GM19467 (cell line): ENCODE measurements around the gene POLR2L.

Experiments
- ATAC-seq: cut with Tn5 transposase; IDR thresholded peaks from one replicate; pipeline ENCODE4 v1.9.1; 2021; ENCODE audit warnings: mild to moderate bottlenecking, moderate library complexity; ENCODE audit not compliant: unreplicated experiment

Gene POLR2L

DNA sequence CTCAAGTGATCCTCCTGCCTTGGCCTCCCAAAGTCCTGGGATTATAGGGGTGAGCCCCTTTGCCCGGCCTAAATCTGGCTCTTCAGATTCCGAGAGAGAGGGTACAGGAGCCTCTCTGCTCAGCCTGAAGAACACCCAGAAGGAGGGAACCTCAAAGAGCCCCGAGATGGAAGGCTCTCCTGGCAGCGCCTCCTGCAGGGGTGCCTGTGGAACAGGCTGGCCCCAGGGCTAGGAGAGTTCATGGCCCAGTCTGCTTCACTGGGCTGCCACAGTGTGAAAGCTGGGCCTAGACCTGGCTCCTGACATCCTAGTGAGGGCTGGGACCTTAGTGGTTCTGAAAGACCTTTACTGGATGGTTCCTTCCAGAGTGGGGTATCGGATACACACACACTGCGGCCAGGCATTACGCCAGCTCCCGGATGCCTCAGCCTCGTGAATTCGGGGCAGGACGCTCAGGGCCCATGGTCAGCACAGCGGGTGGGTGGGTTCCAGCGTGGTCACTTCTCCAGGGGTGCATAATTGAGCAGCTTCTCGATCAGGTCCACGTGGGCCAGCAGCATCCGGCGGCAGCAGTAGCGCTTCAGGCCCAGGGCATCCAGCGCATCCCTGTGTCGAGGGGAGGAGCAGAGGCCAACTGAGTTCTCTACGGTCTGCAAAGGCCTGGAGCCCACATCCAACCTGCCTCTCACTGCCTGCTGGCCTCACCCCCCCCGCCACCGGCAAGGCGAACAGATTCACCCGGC, 2.3 kb downstream of the POLR2L start:
- no peak for ATAC-seq

DNA sequence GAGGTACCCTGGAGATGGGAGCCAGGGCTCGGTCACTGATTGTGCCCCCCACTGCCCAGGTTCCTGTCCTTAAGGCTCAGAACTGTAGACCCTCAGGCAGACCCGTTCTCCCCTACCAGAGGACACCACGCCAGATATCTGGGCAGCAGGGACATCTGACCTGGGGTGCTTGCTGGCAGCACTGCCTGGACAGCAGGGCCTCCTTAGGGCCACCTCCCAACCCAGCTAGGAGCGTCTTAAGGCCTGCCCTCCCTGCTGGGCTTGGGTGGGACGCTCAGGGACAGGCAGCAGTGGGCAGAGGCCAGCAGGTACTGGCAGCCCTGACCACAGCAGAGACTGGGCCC, 3.1 kb downstream of the POLR2L start:
- ATAC-seq: no peak

DNA sequence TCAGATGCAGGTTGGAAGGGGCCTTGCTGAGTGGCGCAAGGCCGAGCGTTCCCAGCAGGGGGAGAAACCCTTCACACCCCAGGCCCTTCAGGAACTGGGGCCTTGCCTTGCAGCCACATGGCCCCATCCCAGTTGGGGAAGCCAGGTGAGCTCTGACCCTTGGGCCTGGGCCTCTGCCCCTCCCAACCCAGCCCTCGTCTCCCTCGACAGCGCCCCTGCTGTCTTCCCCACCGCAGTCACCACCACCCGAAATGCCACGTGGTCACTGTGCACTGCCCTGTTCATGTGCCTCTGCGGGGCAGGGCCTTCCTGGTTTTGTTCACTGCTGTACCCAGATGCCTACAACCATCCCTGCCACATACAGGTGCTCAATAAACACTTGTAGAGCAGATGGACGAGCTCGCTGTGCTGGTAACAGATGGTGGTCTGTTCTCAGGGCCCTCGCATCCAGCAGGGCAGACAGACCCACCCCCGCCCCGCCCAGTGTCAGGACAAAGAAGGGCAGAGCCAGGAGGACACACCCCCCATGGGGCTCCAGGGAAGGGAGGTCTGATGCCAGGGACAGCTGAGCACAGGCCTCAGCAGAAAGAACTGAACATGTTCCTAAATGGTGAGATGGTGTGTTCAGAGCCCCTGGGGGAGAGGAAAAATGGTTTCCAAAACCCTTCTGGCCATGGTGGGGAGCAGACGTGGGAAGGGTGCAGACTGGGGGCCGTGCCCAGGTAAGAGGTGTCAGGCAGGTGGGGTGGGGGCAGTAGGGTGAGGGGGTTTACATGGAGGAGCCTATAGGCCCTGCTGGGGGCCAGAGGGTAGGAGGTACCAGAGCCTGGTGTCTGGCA, 3.7 kb downstream of the POLR2L start:
- no peak for ATAC-seq

DNA sequence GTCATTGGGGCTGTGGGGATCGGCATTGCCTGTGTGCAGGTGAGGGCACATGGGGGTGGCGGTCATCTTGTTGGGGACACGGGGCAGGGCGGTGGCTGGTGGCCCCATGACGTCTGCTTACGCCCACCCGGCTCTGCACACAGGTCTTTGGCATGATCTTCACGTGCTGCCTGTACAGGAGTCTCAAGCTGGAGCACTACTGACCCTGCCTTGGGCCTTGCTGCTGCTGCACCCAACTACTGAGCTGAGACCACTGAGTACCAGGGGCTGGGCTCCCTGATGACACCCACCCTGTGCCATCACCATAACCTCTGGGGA, 4.4 kb downstream of the POLR2L start:
- no peak for ATAC-seq

DNA sequence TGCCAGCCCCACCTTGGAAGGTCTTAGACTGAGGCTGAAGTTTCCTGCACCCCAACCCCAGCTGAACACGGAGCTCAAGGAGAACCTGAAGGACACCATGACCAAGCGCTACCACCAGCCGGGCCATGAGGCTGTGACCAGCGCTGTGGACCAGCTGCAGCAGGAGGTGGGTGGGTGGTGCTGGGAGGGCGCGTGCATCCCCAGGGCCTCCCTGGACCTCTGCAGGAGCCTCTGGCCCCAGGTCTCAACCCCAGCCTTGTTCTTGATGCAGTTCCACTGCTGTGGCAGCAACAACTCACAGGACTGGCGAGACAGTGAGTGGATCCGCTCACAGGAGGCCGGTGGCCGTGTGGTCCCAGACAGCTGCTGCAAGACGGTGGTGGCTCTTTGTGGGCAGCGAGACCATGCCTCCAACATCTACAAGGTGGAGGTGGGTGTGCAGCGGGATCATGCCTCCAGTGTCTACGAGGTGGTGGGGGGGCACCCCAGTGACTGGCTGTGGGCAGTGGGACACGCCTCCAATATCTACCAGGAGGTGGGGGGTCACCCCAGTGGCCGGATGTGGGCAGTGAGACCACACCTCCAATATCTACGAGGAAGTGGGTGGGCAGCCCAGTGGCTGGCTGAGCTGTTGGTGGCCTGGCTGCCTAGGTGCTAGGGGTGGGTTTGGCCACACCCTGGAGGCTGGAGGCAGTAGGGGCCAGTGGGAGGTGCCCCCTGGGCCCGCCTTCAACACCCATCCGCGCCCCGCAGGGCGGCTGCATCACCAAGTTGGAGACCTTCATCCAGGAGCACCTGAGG, 4.9 kb downstream of the POLR2L start:
- no peak for ATAC-seq

DNA sequence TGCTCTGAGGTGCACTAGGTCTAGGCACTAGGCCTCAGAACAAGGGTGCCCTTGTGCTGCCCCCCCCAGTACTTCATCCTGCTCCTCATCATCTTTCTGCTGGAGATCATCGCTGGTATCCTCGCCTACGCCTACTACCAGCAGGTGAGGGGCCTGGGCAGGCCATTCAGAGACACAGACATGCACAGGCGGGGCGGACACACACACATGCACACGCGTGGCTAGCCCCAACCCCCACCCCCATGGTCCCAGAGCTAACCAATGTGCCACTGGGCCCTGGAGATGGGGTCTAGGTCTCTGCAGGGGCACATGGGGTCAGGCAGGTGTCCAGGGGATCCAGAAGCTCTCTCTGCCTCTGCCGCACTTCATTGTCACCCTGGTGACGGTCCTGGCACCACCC, 5.6 kb downstream of the POLR2L start:
- no peak for ATAC-seq

DNA sequence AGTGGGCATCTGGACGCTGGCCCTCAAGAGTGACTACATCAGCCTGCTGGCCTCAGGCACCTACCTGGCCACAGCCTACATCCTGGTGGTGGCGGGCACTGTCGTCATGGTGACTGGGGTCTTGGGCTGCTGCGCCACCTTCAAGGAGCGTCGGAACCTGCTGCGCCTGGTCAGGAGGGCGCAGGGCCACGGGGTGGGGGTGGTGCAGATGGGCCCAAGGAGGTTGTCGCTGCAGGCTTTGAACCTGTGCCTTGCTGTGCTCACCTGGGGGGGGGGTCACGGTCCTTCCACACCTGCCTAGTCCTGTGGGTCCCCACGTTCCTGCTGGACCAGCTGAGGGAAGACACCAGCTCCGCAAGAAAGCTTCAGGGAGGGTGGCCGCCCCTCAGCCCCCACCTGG, 6.1 kb downstream of the POLR2L start:
- no peak for ATAC-seq

DNA sequence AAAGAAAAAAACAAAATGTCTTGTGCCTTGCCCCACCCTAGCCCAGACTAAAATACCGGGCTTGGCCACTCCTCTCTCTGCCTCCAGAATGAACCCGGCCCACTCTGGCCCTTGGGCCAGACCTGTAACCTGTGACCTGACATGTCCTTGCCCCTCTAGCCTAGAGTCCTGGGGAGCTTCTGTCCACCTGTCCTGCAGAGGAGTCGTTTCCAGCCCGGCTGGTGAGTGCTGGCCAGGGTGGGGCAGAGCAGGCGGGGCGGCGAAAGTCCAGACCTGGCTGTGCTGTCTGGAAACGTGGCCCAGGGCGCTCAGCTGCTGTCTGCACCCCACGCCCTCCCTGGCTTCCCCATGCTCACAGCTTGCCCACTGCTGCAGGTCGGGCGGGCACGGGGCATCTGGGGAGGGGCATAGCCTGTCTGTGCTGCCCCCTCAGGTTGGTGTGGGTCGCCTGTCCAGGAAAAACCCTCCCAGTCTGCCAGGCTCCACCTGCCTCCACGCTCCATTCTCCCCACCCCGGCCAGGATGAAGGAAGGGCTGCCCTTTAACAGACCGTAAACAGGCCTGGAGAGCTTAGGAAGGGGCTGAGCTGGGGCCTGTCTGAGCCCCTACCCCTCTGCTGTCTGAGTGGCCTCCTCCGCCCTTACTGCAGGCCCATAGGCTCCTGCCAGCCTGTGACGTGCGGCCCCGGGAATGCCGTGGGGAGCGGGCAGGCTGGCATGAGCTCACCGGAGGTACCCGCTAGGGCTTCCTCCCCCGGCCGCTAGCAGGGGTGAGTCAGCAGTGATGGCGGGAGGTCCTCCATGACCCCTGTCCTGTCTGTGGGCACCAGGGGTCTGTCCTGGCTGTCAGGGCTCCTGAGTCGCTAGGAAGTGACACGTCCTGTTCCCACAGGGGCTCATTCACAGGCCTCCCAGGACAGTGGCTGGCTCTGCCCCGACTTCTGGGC, 7.7 kb downstream of the POLR2L start:
- ATAC-seq: no peak

DNA sequence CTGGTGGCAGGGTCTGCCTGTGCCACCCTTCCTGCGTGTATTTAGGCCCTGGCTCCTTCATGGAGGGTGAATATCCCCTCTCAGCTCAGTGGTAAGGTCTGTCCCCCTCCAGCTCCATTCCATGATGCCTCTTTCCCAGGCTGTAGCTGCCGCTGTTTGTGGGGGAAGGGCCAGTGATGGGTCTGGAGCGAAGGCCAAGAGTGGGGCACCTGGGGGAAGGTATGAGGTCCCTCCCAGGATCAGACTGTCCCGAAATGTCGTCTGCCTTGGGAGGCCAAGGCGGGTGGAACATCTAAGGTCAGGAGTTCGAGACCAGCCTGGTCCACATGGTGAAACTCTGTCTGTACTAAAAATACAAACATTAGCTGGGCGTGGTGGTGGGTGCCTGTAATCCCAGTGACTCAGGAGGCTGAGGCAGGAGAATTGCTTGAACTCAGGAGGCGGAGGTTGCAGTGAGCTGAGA, 8.4 kb downstream of the POLR2L start:
- ATAC-seq: no peak

DNA sequence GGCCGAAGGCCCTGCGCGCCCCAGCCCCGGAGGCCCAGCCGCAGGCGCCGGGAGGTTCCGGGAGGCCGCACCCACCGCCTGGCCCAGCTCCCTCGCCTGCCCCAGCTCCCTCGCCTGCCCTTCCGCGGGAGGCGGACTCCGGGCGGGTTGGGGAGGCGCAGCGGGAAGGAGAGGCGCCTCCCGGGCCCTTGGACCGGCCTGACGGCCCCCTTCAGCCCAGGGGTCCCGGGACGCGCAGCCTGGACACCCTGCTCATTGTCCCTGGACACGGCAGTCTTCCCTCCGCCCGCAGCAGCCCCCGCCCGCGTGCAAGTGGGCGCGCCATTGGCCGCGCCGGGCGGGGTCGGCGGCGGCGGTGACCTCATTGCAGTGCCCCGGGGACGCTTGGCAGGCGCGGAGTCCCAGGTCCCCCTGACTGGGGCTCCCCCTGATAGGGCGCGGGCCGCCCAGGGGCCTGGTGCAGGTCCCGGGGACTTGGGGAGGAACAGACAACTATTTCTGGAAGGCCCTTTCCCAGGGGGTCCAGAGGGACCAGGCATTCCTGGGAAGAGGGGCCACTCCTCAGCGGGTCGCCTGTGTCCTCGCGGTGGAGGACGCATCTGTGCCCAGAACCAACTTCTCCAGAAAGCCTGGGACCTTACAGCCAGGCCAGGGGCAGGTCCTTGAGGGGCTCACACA, 9.1 kb downstream of the POLR2L start:
- no peak for ATAC-seq

DNA sequence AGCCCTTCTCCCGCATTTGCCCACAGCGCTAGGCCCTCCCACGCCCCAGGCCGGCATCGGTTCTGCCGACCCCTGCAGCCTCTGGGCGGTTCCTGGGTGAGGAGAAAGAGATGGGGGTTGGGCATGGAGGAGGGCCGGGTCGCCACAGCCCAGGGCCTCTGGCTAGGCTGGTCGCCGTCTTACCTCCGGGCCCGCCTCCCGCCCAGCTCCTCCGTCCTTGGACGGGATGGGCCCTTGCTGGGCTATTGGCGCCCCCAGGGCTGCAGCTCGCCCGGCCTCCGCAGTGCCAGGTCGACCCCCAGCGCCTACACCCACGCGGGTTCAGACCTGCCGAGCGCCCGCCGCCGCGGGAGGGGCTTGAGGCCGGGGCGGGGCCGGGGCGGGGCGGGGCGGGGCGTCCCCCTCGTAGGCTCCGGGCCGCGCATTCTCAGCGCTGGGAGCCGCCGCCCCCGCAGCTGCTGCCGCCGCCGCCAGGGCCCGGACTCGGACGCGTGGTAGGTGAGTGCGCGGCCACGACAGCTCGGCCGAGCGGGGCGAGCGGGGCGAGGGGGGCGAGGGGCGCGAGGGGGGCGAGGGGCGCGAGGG, 9.7 kb downstream of the POLR2L start, which contains the start of gene CD151:
Gene CD151, plus strand, starts transcription at position 424 of the 585 bp plus-strand sequence. CDS start 3,118 bp downstream, outside the sequence.
- ATAC-seq: no peak

DNA sequence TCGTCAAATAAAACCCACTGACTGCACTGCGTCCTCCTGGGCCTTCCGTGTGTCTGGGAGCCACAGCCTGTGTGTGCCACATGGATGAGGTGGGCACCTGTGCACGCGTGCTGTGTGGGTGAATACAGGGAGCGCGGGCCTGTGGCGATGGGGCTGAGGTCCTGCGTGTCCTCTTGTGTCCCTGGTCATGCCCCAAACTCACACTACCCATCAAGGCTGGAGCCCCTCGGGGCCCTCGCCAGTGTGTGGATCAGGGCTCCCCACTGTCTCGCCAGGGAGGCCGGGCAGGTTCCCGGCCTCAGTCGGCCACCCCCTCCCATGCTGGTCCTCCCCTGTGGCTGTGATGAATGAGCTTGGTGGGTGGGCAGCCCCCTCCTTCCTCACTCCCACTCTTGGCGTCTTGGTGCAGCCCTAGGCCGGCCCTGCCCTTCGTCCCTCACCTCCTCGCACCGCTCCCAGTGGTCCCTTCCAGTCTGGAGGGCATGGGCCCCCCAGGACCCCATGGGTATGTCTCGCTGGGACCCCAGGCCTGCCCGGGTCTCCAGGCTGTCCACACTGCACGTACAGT, 10.3 kb downstream of the POLR2L start:
- ATAC-seq: no peak

DNA sequence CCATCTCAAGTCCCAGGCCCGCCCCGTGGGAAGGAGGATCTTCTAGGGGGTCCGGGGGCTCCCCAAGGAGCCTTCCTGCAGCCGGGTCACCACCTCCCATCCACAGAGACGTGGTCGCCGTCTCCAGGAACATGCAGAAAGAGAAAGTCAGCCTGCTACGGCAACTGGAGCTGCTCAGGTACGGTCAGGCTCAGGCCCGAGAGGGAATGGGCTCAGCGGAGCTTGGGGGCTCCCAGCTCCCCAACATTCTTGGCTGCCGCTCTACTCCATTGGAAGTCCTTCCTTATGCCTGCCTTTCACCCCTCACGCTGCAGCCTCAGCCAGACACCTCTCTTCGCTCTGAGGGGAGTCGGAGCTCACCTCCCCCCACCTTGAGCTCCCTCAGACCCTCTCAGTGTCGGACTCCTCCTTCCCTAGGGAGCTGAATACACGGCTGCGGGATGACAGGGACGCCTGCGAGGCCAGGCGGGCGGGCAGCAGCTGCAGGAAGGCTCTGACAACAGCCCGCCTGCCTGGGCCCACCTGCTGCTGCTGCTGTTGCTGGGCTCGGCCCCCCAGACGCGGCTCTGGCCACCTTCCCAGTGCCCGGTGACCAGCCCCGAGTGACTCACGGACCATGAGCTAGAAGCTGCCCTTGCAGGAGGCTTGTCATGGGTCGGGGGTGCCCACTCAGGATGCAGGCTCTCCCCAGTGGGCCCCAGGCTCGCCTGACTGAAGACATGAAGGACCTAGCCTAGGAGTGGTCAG, 11.0 kb downstream of the POLR2L start:
- ATAC-seq: no peak

DNA sequence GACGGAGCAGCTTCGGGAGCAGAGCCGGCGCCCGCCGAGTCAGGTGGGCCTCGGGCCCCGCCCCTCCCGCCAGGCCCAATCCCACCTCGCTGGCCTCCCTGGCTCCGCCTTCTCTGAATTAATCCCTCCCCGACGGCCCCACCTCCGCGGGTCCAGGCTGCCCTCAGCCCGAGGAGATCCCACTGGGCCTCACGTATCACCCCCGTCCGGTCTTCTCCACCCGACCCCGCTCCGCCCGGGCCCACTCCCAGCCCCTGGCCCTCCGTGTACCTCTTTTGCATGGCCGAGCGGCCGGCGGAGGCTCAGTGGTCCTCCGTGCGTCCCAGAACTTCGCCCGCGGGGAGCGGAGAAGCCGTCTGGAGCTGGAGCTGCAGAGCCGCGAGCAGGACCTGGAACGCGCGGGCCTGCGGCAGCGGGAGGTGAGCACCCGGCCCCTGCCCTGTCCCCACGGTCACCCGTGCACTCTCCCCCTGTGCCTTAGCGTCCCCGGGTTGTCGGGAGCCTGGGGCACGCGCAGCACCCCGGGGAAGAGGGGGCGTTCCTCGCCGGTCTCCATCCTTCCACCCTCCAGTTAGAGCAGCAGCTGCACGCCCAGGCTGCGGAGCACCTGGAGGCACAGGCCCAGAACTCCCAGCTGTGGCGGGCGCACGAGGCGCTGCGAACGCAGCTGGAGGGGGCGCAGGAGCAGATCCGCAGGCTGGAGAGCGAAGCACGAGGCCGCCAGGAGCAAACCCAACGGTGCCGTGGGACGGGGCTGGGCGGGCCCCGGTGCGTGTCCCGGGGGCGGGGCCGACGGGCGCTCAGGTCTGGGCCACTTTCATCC, 11.8 kb downstream of the POLR2L start:
- ATAC-seq: no peak

DNA sequence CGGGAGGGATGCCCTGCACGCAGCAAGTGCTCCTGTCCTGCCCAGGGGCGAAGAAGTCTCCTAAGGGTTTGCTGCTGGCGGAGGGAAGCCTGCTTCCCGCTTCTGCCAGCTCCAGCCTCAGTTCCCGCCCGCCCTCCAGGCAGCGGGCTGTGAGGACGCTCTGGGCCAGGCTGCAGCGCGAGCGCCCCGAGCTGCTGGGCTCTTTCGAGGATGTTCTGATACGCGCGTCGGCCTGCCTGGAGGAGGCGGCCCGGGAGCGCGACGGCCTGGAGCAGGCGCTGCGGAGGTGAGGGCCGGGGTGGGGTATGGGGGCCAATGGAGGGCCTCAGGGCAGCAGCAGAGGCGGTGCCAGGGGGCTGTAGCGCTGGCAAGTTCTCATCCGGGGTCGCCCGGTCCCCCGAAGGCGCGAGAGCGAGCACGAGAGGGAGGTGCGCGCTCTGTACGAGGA, 12.5 kb downstream of the POLR2L start:
- ATAC-seq: no peak

DNA sequence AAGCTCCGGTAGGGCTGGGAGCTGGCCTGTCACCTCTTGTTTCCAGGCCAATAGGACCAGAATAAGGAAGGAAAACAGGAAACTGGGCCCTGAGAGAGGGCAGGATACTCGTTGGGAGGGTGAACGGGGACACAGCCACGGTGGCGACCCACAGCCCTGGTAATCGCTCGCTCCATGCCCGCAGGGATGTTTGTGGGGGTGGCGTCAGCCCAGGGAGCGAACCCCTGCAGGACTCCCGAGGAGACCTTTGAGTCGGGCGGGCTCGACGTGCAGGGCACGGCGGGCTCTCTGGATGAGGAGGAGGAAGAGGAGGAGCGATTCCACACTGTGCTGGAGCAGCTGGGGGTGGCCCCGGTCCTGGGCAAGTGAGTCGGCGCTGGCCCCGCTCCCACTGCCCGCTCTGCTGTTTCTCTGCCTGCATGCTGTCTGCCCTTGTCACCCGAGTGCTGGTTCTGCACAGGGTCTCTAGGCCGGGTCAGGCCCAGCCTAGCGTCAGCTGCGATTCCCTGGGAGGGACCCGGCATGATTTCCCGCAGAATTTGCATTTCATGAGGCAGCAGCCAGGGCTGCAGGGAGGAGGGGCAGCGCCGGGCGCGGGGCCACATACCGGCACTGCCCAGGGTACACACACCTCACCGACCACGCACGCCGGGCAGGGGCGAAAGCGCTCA, 13.0 kb downstream of the POLR2L start:
- ATAC-seq: no peak
